Muscle layer of duodenum (tissue), 2 donors: ENCODE data around the gene MGAT4B.
A peak's percentile ranks its signal among the peaks of the same experiment; 100 is the strongest.

Source experiments
- H3K27ac ChIP-seq: one replicate; pipeline ENCODE4 v1.7.0; 2013; ENCODE audit warnings: mild to moderate bottlenecking, low read length
- H3K27me3 ChIP-seq: one replicate; pipeline ENCODE4 v1.7.0; 2013; ENCODE audit warnings: low read depth, mild to moderate bottlenecking, control low read depth, low read length
- H3K36me3 ChIP-seq, 2 donors: one replicate each; pipeline ENCODE4 v1.7.0; 2013; ENCODE audit warnings: low read length in 2 of 2, control low read depth in 1 of 2, mild to moderate bottlenecking in 1 of 2; ENCODE audit not compliant: insufficient read depth in 2 of 2, control insufficient read depth in 1 of 2
- H3K4me1 ChIP-seq, 2 donors: one replicate each; pipeline ENCODE4 v1.7.0; 2013; ENCODE audit warnings: low read length in 2 of 2, mild to moderate bottlenecking in 2 of 2, control low read depth in 1 of 2, moderate library complexity in 1 of 2; ENCODE audit not compliant: insufficient read depth in 2 of 2, control insufficient read depth in 1 of 2
- H3K4me3 ChIP-seq, 2 donors: one replicate each; pipeline ENCODE4 v1.7.0; 2013; ENCODE audit warnings: low read length in 2 of 2, low read depth in 1 of 2, mild to moderate bottlenecking in 1 of 2
- H3K9me3 ChIP-seq, 2 donors: one replicate each; pipeline ENCODE4 v1.7.0; 2013; ENCODE audit warnings: low read length in 2 of 2, control low read depth in 1 of 2, mild to moderate bottlenecking in 1 of 2; ENCODE audit not compliant: control insufficient read depth in 1 of 2
- donor health status: healthy.

MGAT4B gene

GRCh38 chr5:179823937-179824744 is 17.5 kb upstream of the MGAT4B start:
- Histone ChIP-seq H3K27me3 (no peaks in the 10 kb centered on the region), H3K27ac (no peak overlapping the region), H3K9me3 (no peaks in the 10 kb centered on the region), H3K4me1 (peaks cover 25 to 57% of the 10 kb centered on the region in 2 donors), H3K36me3 (peaks cover 59 to 94% of the 10 kb centered on the region in 2 donors), H3K4me3 (peak overlapping the region in 1 of 2 donors; percentile 91)

- Histone ChIP-seq H3K4me1 (peaks cover 25 to 70% of the 10 kb centered on the region in 2 donors), H3K9me3 (no peaks in the 10 kb centered on the region), H3K36me3 (peaks cover 47 to 80% of the 10 kb centered on the region in 2 donors), H3K4me3 (peak overlapping the region; percentile 58 to 91), H3K27ac (peak overlapping the region; percentile 89), H3K27me3 (no peaks in the 10 kb centered on the region)
Measured at GRCh38 chr5:179822444-179822990, 15.9 kb upstream of the MGAT4B start.

- H3K9me3 ChIP-seq, result no peaks in the 10 kb centered on the region
- peaks cover 25 to 74% of the 10 kb centered on the region in 2 donors for H3K4me1 ChIP-seq
- peaks cover 44 to 76% of the 10 kb centered on the region in 2 donors for H3K36me3 ChIP-seq
- peak overlapping the region; percentile 58 to 91 for H3K4me3 ChIP-seq
- H3K27ac ChIP-seq, result peak overlapping the region; percentile 89
- H3K27me3 ChIP-seq, result no peaks in the 10 kb centered on the region
Measured at GRCh38 chr5:179822059-179822432, 15.4 kb upstream of the MGAT4B start.

DNA sequence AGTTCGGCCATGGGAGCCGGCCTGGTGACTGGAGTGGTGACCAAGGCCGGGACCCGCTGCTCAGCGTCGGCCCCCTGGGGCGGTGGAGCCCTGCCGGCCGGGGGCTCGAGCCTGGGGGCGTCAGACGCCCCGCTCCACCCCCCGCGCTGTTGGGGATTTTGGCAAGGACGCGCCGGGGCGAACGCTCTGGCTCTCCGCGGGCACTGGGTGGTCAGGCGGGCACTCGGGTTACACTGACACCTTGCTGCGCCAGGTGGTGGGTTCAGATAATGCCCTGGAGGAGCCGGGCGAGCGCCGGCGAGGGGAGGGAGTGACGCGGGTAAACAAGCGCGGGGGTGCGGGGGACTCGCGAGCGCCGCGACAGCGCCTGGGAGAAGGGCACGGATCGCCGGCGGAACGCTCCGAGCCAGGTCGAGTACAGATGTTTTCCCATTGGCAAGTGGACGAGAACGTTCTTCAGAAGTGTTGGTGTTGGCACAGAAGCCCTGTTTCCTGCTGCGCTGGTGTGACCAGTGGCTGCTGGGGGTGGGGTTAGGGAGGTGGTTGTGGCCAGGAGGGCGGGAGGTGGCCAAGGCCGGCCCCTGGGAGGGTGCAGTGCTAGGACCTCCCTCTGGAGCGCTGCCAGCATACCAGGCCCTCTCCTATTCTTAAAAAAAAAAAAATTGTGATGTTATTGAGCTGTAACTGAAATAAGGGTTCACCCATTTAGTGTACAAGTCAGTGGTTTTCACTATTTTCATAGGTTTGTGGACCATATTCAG is 14.8 kb upstream of the MGAT4B start:
- H3K27ac ChIP-seq, result peak overlapping the region; percentile 89
- H3K4me3 ChIP-seq, result peak overlapping the region; percentile 58 to 91
- H3K27me3 ChIP-seq, result no peaks in the 10 kb centered on the region
- H3K9me3 ChIP-seq, result no peaks in the 10 kb centered on the region
- H3K4me1 ChIP-seq, result peaks cover 22 to 76% of the 10 kb centered on the region in 2 donors
- peaks cover 38 to 70% of the 10 kb centered on the region in 2 donors for H3K36me3 ChIP-seq

- no peaks in the 10 kb centered on the region for H3K27me3 ChIP-seq
- H3K4me1 ChIP-seq, result peaks cover 22 to 74% of the 10 kb centered on the region in 2 donors
- peaks cover 32 to 62% of the 10 kb centered on the region in 2 donors for H3K36me3 ChIP-seq
- peak within 1 kb of the TSS; percentile 97 for H3K27ac ChIP-seq
- no peaks in the 10 kb centered on the region for H3K9me3 ChIP-seq
- peak within 1 kb of the TSS; percentile 58 to 91 for H3K4me3 ChIP-seq
Measured at GRCh38 chr5:179820483-179821297, 14.0 kb upstream of the MGAT4B start, which contains the start of gene SQSTM1. TSS of gene SQSTM1 (plus strand) at chr5:179820905. CDS start at chr5:179820937, 32 bp downstream.

- Histone ChIP-seq H3K9me3 (no peaks in the 10 kb centered on the region), H3K4me1 (peaks cover 22 to 68% of the 10 kb centered on the region in 2 donors), H3K27me3 (no peaks in the 10 kb centered on the region)
Measured at GRCh38 chr5:179820127-179820482, 13.4 kb upstream of the MGAT4B start.

DNA sequence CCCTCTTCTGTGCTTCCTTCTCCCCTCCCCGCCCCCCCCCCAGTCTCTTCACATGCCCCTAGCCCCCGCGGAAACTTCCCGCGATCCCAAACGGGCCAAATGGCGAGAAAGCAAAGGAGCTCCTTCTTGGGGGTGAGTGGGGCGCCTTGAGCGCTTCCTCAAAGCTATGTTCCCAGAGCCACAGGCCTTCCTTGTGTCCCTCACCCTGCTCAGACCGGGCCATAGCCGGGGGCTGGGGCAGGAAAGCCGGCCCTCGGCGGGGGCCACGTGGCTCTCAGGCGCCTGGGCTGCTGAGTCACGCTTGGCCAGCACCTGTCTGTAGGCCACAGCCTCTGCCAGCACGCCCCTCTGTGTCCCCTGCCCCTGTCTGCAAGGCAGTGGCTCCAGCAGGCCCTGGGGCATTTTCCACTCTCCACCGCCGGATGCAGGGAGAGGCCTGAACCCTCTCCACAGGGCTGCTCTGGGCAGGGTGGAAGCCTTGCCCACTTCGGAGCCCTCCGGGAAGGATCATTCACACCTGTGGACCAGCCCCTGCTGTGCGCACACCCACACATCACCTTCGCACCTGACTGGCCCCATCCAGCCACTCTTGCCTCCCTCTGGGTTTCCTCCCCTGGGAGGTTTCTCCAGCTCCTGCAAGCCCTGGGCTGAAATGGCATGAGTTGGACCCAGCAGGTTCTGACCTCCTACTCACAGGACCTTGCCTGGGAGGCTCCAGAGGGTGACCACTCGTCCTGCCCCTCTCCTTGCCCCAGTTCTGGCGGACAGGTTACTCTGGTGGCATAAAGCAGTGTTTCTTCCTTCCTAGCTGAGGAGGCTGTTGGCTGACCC is 12.8 kb upstream of the MGAT4B start:
- H3K27me3 ChIP-seq, result no peaks in the 10 kb centered on the region
- H3K4me3 ChIP-seq, result peak overlapping the region; percentile 58 to 91
- peak overlapping the region; percentile 97 for H3K27ac ChIP-seq
- no peaks in the 10 kb centered on the region for H3K9me3 ChIP-seq
- H3K4me1 ChIP-seq, result peaks cover 22 to 62% of the 10 kb centered on the region in 2 donors
- peaks cover 21 to 50% of the 10 kb centered on the region in 2 donors for H3K36me3 ChIP-seq

More at GRCh38 chr5:179820127-179820482, 13.4 kb upstream of the MGAT4B start:
- H3K36me3 ChIP-seq, result peaks cover 26 to 56% of the 10 kb centered on the region in 2 donors
- H3K27ac ChIP-seq, result peak overlapping the region; percentile 97
- H3K4me3 ChIP-seq, result peak overlapping the region; percentile 58 to 91

DNA sequence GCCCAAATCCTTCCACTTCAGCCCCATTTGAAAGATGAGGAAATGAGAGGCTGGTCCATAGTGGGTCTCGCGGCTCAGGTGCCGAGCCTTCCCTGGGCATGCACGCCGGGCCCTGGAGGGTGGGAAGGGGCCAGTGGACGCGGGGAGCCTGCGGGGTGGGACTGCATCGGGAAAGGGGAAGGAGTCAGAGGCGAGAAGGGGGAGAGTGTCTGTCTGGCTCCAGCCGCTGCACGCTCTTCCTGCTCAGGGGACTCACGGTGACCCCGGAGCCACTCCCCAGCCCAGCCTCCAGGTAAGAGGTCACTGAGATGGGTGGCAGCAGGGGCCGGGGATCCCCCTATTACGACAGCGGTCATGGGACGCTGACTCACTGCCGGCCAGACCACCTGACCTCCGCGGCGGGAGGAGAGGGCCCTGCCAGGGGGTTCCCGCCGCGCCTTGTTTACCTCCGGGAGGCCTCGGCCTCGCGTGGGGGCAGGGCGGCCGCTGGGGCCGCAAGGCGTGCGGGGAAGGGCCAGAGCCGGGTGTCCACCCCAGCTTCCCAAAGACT is 12.2 kb upstream of the MGAT4B start:
- H3K4me3 ChIP-seq, result peak overlapping the region; percentile 58 to 91
- no peaks in the 10 kb centered on the region for H3K27me3 ChIP-seq
- H3K4me1 ChIP-seq, result peaks cover 22 to 55% of the 10 kb centered on the region in 2 donors

GRCh38 chr5:179817890-179818745 is 11.5 kb upstream of the MGAT4B start:
- peaks cover 10 to 37% of the 10 kb centered on the region in 2 donors for H3K36me3 ChIP-seq
- H3K27ac ChIP-seq, result peak overlapping the region; percentile 97
- H3K27me3 ChIP-seq, result no peaks in the 10 kb centered on the region
- peaks cover 22 to 48% of the 10 kb centered on the region in 2 donors for H3K4me1 ChIP-seq
- peak overlapping the region; percentile 58 to 91 for H3K4me3 ChIP-seq
- no peaks in the 10 kb centered on the region for H3K9me3 ChIP-seq

More for the DNA sequence above, 12.2 kb upstream of the MGAT4B start:
- peaks cover 14 to 43% of the 10 kb centered on the region in 2 donors for H3K36me3 ChIP-seq
- H3K27ac ChIP-seq, result peak overlapping the region; percentile 97
- no peaks in the 10 kb centered on the region for H3K9me3 ChIP-seq
